Left hindlimb (tissue), 1 donor: ENCODE results near the gene GCH1.
A peak's percentile ranks its signal among the peaks of the same experiment; 100 is the strongest.

ENCODE experiments used
- DNase-seq: peaks from one replicate; pipeline ENCODE4 v3.0.0-alpha.2; 2018

GCH1 gene

DNA sequence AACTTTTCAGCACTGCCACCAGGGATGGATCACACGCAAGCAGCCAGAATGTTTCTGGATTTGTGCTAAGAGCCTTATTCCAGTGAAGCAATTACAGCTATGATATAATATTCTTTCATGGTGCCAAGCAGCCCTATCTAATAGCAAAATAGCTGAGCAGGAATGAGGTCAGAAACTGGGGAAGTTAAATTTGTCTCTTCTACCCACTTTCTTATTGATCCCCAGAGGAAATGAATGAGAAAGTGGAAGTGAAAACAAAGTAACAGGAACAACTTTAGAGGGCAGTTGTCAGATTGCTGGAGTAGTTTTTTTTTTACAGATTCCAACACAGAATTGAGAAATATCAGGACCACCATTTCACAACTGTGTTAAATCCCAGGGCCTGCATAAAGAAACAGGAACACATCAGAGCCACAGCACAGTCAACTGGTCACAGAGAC lies 44.8 kb downstream of the GCH1 start:
- no peak for DNase-seq

- DNase-seq = no peak
These were observed 46.5 kb downstream of the GCH1 start for GRCh38 chr14:54856152-54856551.

DNA sequence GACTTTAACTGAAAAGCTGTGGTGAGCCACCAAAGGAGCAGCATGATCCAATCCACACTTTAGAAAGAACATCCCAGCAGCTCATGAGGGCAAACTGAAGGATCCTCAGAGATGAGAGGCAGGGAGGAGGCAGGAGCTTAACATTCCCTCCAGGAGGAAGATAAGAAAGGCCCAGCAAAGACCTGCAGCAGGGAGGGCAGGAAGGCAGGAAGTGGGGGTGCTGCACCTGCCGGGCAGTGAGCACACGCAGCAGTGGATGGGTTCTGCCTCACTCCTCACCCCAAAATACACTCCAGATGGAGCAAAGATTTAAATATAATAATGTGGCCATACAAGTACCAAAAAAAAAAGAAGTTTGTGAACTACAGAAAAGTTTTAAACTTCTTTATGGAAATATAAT lies 48.4 kb downstream of the GCH1 start:
- no peak for DNase-seq

DNA sequence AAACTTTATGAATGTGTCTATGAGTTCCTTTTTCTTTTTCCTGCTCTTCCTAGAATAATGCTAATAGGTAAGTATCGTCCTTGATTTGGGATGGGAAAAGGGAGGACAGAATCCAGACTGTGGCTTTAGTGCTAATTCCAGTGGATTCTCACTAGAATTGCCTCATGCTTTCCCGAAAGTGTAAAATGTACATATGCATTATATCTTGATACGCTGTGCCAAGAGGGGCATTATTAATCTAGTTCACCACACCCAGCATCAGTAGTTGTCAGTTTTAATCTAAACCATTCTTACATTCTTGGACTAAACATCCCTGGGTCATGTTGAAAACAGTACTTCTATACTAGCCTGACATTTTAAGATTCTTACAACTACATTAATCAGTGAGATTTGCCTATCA lies 49.3 kb downstream of the GCH1 start:
- DNase-seq = no peak

GRCh38 chr14:54852215-54852614 lies 50.4 kb downstream of the GCH1 start:
- no peak for DNase-seq

DNA sequence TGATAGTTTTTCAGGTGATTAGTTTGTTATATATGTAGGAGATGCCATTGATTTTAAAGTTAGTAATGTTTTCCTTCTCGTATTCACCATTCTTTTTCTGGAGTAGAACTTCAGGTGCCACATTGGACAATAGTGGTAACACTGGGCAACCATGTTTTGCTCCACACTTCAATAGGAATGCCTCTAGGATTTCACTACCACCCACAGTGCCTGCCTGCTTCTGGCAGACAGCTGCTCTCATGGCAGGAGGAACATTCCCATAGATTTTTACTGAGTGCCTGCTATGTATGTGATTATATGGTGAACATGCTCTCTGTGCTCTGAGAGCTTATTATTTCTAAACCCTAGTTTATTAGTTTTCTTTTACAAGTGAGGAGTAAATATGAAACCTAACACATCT lies 53.7 kb downstream of the GCH1 start:
- no peak for DNase-seq

GRCh38 chr14:54845641-54846040 lies 57.0 kb downstream of the GCH1 start:
- DNase-seq = no peak

DNA sequence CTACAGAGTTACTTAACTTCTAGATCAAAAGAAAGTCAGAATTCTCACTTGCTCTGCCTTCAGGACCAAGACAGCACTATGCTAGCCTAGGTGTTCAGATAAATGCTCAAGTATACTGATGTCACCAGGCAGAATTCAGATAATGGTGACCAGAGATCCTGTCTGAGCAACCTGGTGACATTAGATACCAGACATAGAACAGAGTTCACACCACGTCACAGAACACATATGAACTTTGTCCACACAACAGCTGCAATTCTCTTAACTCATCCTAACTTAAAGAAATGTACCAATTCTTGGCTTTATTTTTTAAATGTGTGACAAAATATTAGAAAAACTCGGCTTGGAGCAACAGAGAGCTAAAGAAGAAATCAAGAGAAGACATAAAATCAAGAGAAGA lies 58.1 kb downstream of the GCH1 start:
- no peak for DNase-seq

DNA sequence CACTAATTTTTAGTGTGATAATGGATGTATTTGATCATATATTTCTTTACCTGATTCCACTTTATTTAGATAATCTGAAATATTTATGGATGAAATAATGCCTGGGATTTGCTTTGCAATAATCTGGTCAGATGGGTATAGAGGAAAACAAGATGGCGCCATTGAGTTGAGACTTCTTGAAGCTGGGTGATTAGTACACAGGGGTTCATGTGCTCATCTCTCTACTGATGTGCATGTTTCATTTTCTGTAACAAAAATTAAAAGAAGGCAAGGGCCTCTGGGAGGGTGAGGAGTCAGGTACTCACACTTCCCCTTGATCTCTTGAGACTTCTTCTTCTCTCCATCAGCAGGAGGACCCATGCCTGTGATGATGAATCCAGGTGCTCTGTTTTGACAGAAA lies 61.8 kb downstream of the GCH1 start:
- no peak for DNase-seq

DNA sequence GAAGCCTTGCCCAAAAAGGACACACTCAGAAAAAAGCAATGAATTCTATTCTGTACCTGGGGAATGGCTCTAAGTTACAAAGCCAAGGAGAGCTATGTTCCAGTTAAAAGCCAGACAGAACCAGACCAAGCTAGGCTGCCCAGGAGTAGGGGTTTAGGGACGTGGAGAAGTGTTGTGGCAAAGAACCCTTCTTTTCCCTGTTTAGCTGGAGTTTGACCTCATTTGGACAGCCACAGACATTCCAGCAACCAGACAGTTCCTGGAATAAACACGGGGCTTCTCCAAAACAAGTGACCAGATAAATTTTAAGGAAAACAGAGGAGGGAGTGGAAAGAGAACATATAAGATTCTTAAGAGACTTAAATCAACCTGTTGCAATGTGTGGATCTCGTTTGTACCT lies 62.3 kb downstream of the GCH1 start:
- DNase-seq = no peak

GRCh38 chr14:54839701-54840119 lies 62.9 kb downstream of the GCH1 start:
- peak; percentile 55 for DNase-seq

- DNase-seq = no peak
These were observed 63.6 kb downstream of the GCH1 start for GRCh38 chr14:54838931-54839512.

DNA sequence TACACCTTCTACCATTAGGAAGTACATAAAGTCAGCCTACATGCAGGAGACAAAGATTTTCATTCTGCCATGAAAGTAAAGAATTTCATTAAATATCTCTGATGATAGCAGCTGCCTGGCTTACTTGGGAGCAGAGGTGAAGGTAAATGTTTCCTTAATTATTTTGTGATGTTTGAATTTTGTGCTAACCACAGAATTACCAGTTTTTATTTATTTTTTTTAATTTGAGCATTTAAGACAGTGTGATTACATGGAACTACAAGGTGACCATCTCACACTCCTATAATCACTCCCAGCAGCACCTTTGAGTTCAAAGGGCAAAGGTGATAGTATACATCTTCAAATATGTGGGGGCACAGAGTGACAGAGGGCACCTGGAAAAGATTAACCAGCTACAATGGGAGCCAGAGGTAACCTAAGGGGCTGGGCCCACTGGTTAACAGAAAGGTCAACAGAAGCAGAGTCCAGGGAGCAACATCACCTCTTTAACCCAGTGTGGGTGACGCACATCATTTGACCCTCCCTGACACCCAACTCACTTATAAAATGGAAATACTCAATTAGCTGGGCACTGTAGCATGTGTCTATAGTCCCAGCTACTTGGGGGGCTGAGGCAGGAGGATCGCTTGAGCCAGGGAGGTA lies 65.0 kb downstream of the GCH1 start:
- DNase-seq = no peak

DNA sequence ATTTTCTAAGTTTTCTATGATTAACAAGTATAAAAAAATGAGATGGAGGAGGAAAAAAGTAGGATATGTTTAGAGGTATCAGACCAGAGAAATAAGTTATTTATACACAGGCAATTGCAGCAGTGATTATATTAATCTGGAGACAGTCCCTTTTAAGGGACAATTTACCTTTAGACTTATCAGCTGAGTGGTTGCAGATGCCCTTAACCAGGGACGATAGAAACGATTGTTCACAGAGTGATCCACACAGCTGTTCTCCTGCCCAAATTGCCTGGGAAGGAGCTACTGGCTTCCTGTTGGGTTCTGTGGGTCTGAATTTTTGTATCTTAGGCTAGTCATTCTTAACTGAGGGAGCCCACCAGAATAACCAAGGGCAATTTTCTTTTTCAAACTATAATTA lies 66.4 kb downstream of the GCH1 start:
- DNase-seq = no peak

GRCh38 chr14:54834727-54835126 lies 67.9 kb downstream of the GCH1 start:
- no peak for DNase-seq

DNA sequence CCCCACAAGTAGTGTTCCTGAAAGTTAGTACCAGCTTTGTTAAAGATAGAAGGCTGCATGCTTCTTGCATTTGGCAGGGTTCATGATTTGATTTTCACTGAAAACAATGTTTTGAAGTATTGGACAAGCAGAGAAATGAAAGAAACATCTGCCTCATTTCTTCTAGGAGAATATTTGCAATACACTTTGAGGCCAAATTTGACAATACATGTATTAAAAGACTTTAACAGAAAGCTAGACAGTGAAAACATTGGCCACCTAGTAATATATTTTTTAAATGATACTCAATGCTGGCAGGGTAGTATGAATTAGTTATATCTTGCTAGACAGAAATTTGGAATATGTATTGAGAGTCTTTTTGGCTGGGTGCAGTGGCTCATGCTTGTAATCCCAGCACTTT lies 68.5 kb downstream of the GCH1 start:
- no peak for DNase-seq

GRCh38 chr14:54830650-54831049 lies 72.0 kb downstream of the GCH1 start:
- no peak for DNase-seq

- no peak for DNase-seq
These were observed 73.0 kb downstream of the GCH1 start for GRCh38 chr14:54829486-54830224.

DNA sequence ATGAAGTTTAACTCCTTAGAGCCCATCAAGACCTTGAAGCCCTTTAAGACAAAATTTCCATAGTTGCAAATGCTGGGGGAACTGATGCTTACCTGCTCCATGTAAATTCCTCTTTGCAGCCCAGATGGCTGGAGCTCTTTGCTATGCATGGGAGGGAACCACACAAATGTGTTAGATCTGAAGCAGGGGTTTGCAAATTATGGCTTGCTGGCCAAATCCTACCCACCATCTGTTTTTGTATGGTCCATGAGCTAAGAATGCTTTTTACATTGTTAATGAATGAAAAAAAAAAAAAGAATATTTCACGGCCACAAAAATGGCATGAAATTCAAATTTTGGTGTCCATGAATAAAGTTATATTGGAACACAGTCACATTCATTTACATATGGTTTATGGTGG lies 74.6 kb downstream of the GCH1 start:
- no peak for DNase-seq

DNA sequence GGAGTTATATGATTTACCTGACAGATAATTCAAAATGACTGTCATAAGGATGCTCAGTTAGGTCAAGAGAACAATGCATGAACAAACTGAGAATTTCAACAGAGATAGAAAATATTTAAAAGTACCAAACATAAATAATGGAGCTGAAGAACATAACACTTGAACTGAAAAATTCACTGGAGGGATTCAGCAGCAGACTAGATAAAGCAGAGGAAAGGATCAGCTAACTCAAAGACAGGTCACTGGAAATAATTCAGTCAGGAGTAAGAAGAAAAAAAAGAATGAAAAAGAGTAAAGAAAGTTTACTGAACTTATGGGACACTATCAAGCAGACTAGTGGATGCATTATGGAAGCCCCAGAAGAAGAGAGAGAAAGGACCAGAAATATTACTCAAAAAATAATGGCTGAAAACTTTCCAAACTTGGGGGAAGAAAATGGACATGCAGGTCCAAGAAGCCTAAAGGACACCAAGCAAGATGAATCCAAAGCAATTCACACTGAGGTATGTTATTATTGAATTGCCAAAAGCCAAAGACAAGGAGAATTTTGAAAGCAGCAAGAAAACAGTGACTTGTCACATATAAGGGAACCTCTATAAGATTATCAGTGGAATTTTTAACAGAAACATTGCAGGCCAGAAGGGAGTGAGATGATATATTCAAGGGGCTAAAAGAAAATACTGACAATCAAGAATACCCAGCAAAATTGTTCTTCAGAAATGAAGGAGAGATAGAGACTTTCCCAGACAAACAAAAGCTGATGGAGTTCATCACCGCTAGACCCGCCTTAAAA lies 78.7 kb downstream of the GCH1 start:
- no peak for DNase-seq

GRCh38 chr14:54822685-54823084 lies 79.9 kb downstream of the GCH1 start:
- no peak for DNase-seq

DNA sequence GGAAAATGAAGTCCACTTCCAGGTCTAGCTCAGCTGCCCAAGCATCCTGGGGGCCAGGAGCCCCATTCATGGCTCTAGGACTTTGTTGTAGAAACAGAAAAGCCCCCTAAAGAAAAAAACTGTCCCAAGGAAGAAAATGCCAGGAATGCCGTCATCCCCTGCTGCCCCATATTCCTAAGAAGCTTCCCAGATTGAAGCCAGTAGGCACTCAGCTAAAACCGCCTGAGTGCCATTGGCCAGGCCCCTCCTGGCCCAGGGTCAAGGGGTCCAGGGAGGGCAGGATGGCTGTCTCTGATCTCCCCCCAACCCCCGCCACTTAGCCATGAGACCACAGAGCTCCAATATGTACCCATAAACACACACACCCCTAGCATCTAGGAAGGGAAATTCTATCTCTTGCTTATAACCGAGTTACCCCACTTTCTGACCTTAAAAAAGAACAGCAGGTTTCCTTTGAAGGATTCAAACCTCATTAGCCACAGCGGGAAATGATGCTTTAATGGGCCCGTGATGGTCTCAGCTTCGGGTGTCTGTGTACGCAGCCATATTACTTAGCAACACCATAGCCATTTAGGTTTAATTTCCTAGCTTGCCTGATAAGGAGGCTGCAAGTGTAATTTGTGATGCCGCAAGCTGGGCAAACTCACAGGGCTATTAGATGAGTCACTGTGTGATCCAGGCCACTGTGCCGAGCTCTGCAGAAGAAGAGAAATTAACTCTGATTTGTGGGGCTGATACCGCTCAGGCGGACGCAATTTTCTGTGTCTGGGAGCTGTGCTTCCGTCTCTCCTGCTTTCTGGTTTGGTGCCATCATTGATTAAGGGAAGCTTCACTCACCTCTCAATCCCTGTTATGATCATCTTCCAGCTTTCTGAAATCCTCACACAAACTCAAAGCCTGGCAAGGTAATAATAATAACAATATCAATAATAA lies 84.2 kb downstream of the GCH1 start:
- no peak for DNase-seq
